GM21717 (cell line): Measurements from ENCODE around the gene OAS1.

Source experiments
- ATAC-seq: cut with Tn5 transposase; IDR thresholded peaks from one replicate; pipeline ENCODE4 v1.9.1; 2021; ENCODE audit warnings: mild to moderate bottlenecking, moderate library complexity; ENCODE audit not compliant: unreplicated experiment

Gene OAS1

DNA sequence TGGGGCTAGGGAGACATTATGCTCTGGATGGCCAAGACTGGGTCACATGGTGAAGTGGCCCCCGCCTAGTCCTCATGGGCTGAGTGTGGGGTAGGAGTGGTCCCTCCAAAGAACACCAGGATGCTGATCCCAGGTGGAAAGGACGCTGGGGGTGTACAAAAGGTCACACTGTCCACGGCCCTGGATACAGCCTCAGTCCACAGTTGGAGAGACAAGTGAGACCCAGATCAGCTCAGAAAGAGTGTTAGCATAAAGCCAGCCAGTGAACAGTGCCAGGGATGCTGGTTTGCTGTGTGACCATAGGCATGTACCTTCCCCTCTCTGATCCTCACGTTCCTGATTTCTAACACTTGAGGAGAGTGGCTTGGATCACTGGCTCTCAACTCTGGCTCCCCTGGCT is 58.2 kb downstream of the OAS1 start:
- no peak for ATAC-seq

DNA sequence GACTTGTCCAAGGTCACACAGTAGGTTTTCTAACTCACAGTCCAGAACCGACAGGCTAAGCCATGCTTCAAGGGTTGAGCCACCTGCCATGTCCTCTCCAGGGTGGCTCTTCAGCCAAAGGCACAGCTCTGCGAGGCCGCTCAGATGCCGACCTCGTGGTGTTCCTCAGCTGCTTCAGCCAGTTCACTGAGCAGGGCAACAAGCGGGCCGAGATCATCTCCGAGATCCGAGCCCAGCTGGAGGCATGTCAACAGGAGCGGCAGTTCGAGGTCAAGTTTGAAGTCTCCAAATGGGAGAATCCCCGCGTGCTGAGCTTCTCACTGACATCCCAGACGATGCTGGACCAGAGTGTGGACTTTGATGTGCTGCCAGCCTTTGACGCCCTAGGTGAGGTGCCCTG is 58.9 kb downstream of the OAS1 start:
- ATAC-seq: no peak

DNA sequence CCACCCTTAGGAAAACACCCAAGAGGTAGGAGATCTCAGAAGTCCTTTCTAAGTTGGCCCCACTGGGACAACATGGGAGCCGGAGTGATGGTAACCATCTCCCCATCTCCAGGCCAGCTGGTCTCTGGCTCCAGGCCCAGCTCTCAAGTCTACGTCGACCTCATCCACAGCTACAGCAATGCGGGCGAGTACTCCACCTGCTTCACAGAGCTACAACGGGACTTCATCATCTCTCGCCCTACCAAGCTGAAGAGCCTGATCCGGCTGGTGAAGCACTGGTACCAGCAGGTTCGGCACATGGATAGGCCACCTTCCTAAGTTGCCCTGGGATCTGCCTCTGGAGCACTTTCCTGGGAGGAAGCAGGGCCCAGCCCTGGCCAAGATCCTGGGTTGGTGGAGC is 60.5 kb downstream of the OAS1 start:
- ATAC-seq: no peak

DNA sequence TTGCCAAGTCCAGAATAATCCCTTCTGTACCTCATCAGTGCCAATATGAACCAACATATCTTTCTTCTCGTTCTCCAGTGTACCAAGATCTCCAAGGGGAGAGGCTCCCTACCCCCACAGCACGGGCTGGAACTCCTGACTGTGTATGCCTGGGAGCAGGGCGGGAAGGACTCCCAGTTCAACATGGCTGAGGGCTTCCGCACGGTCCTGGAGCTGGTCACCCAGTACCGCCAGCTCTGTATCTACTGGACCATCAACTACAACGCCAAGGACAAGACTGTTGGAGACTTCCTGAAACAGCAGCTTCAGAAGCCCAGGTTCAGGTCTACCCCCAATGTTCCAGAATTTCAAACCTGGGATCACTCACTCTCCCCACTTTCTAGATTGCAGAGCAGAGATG is 61.1 kb downstream of the OAS1 start:
- no peak for ATAC-seq
